ENCODE measurements around the gene SCFD2. TPM values are rescaled to one million over a fixed set of nuclear protein-coding genes. Genes with fewer than 3 reads are reported as not detected.
"Not testable (repeated sequence)": the region's sequence is repeated elsewhere in the genome, so short reads cannot be mapped to it uniquely, and the experiment has no call there.

SCFD2 gene
- total RNA-seq, 2 donors from 2014 or later, result 19.3 to 26.7 TPM

- Mint-ChIP-seq H3K27ac (no peak overlapping the region), H3K4me3 (no peak overlapping the region), H3K36me3 (ENCODE audit: low read depth) (no peaks in the 10 kb centered on the region), H3K4me1 (peaks cover 17% of the 10 kb centered on the region), H3K27me3 (no peaks in the 10 kb centered on the region)
- no peak for DNase-seq
- ATAC-seq, result no peak
- no peaks in the 10 kb centered on the region for H3K9me3 ChIP-seq (ENCODE audit: control insufficient read depth, low read length, poor library complexity, severe bottlenecking)
Measured at GRCh38 chr4:53321151-53321983, 44.5 kb downstream of the SCFD2 start.

- H3K27ac Mint-ChIP-seq, result no peak overlapping the region
- no peak overlapping the region for H3K4me3 Mint-ChIP-seq
- peaks cover 2% of the 10 kb centered on the region for H3K36me3 Mint-ChIP-seq (ENCODE audit: low read depth)
- peaks cover 19% of the 10 kb centered on the region for H3K4me1 Mint-ChIP-seq
- no peaks in the 10 kb centered on the region for H3K9me3 ChIP-seq (ENCODE audit: control insufficient read depth, low read length, poor library complexity, severe bottlenecking)
- no peaks in the 10 kb centered on the region for H3K27me3 Mint-ChIP-seq
- ATAC-seq (no peak), DNase-seq (no peak)
Measured at GRCh38 chr4:53315300-53315699, 50.6 kb downstream of the SCFD2 start.

- Mint-ChIP-seq H3K36me3 (ENCODE audit: low read depth) (peaks cover 6% of the 10 kb centered on the region), H3K4me1 (peaks cover 23% of the 10 kb centered on the region), H3K27me3 (no peaks in the 10 kb centered on the region), H3K4me3 (no peak overlapping the region), H3K27ac (no peak overlapping the region)
- H3K9me3 ChIP-seq (ENCODE audit: control insufficient read depth, low read length, poor library complexity, severe bottlenecking), result no peaks in the 10 kb centered on the region
- DNase-seq (no peak), ATAC-seq (no peak)
Measured at GRCh38 chr4:53314252-53314651, 51.6 kb downstream of the SCFD2 start.

GRCh38 chr4:53313510-53313909, 52.4 kb downstream of the SCFD2 start:
- no peak for ATAC-seq
- no peak overlapping the region for H3K4me3 Mint-ChIP-seq
- no peak for DNase-seq
- no peak overlapping the region for H3K27ac Mint-ChIP-seq
- peaks cover 7% of the 10 kb centered on the region for H3K36me3 Mint-ChIP-seq (ENCODE audit: low read depth)
- H3K9me3 ChIP-seq (ENCODE audit: control insufficient read depth, low read length, poor library complexity, severe bottlenecking), result no peaks in the 10 kb centered on the region
- H3K27me3 Mint-ChIP-seq, result no peaks in the 10 kb centered on the region
- H3K4me1 Mint-ChIP-seq, result peaks cover 22% of the 10 kb centered on the region

- Mint-ChIP-seq H3K27ac (no peak overlapping the region), H3K4me3 (no peak overlapping the region), H3K27me3 (no peaks in the 10 kb centered on the region), H3K36me3 (ENCODE audit: low read depth) (peaks cover 14% of the 10 kb centered on the region), H3K4me1 (peaks cover 9% of the 10 kb centered on the region)
- no peak for DNase-seq
- no peaks in the 10 kb centered on the region for H3K9me3 ChIP-seq (ENCODE audit: control insufficient read depth, low read length, poor library complexity, severe bottlenecking)
- ATAC-seq, result no peak
Measured at GRCh38 chr4:53309321-53310040, 56.4 kb downstream of the SCFD2 start.

GRCh38 chr4:53307819-53308780, 57.8 kb downstream of the SCFD2 start:
- no peak for DNase-seq
- no peak for ATAC-seq
- H3K9me3 ChIP-seq (ENCODE audit: control insufficient read depth, low read length, poor library complexity, severe bottlenecking), result no peaks in the 10 kb centered on the region
- peak overlapping the region; percentile 1 for H3K27ac Mint-ChIP-seq
- H3K4me1 Mint-ChIP-seq, result peaks cover 9% of the 10 kb centered on the region
- H3K36me3 Mint-ChIP-seq (ENCODE audit: low read depth), result peaks cover 15% of the 10 kb centered on the region
- no peaks in the 10 kb centered on the region for H3K27me3 Mint-ChIP-seq
- H3K4me3 Mint-ChIP-seq, result no peak overlapping the region

GRCh38 chr4:53307210-53307609, 58.7 kb downstream of the SCFD2 start:
- no peak for ATAC-seq
- H3K27me3 Mint-ChIP-seq, result no peaks in the 10 kb centered on the region

GRCh38 chr4:53306729-53307128, 59.1 kb downstream of the SCFD2 start:
- H3K4me1 Mint-ChIP-seq, result peaks cover 7% of the 10 kb centered on the region
- H3K27ac Mint-ChIP-seq, result no peak overlapping the region
- H3K36me3 Mint-ChIP-seq (ENCODE audit: low read depth), result peaks cover 13% of the 10 kb centered on the region
- ATAC-seq (no peak), DNase-seq (no peak)
- no peaks in the 10 kb centered on the region for H3K9me3 ChIP-seq (ENCODE audit: control insufficient read depth, low read length, poor library complexity, severe bottlenecking)
- H3K4me3 Mint-ChIP-seq, result no peak overlapping the region
- no peaks in the 10 kb centered on the region for H3K27me3 Mint-ChIP-seq

More at GRCh38 chr4:53307210-53307609, 58.7 kb downstream of the SCFD2 start:
- no peak for DNase-seq
- no peaks in the 10 kb centered on the region for H3K9me3 ChIP-seq (ENCODE audit: control insufficient read depth, low read length, poor library complexity, severe bottlenecking)
- Mint-ChIP-seq H3K4me1 (peaks cover 9% of the 10 kb centered on the region), H3K27ac (no peak overlapping the region), H3K4me3 (no peak overlapping the region), H3K36me3 (ENCODE audit: low read depth) (peaks cover 13% of the 10 kb centered on the region)

GRCh38 chr4:53292209-53292608, 73.7 kb downstream of the SCFD2 start:
- DNase-seq; H3K4me3 Mint-ChIP-seq; H3K36me3 Mint-ChIP-seq (ENCODE audit: low read depth); ATAC-seq; H3K9me3 ChIP-seq (ENCODE audit: control insufficient read depth, low read length, poor library complexity, severe bottlenecking); H3K27ac Mint-ChIP-seq; H3K27me3 Mint-ChIP-seq; H3K4me1 Mint-ChIP-seq: not testable (repeated sequence)

GRCh38 chr4:53281438-53281837, 84.4 kb downstream of the SCFD2 start:
- Mint-ChIP-seq H3K36me3 (ENCODE audit: low read depth) (no peaks in the 10 kb centered on the region), H3K27me3 (no peaks in the 10 kb centered on the region), H3K4me1 (peaks cover 2% of the 10 kb centered on the region), H3K4me3 (no peak overlapping the region), H3K27ac (no peak overlapping the region)
- no peaks in the 10 kb centered on the region for H3K9me3 ChIP-seq (ENCODE audit: control insufficient read depth, low read length, poor library complexity, severe bottlenecking)
- ATAC-seq, result no peak
- DNase-seq, result no peak

- Mint-ChIP-seq H3K27me3 (no peaks in the 10 kb centered on the region), H3K36me3 (ENCODE audit: low read depth) (no peaks in the 10 kb centered on the region), H3K4me3 (no peak overlapping the region), H3K27ac (no peak overlapping the region), H3K4me1 (peaks cover 2% of the 10 kb centered on the region)
- no peaks in the 10 kb centered on the region for H3K9me3 ChIP-seq (ENCODE audit: control insufficient read depth, low read length, poor library complexity, severe bottlenecking)
- no peak for DNase-seq
- ATAC-seq, result no peak
Measured at GRCh38 chr4:53280846-53281245, 85.0 kb downstream of the SCFD2 start.

- Mint-ChIP-seq H3K36me3 (ENCODE audit: low read depth) (no peaks in the 10 kb centered on the region), H3K4me3 (no peak overlapping the region), H3K27ac (no peak overlapping the region), H3K27me3 (no peaks in the 10 kb centered on the region), H3K4me1 (peaks cover 3% of the 10 kb centered on the region)
- DNase-seq (no peak), ATAC-seq (no peak)
- H3K9me3 ChIP-seq (ENCODE audit: control insufficient read depth, low read length, poor library complexity, severe bottlenecking), result no peaks in the 10 kb centered on the region
Measured at GRCh38 chr4:53274609-53275268, 91.1 kb downstream of the SCFD2 start.

Data from T-helper 17 cell (primary cell).